ENCODE measurements around the gene SPATA9.

DNA sequence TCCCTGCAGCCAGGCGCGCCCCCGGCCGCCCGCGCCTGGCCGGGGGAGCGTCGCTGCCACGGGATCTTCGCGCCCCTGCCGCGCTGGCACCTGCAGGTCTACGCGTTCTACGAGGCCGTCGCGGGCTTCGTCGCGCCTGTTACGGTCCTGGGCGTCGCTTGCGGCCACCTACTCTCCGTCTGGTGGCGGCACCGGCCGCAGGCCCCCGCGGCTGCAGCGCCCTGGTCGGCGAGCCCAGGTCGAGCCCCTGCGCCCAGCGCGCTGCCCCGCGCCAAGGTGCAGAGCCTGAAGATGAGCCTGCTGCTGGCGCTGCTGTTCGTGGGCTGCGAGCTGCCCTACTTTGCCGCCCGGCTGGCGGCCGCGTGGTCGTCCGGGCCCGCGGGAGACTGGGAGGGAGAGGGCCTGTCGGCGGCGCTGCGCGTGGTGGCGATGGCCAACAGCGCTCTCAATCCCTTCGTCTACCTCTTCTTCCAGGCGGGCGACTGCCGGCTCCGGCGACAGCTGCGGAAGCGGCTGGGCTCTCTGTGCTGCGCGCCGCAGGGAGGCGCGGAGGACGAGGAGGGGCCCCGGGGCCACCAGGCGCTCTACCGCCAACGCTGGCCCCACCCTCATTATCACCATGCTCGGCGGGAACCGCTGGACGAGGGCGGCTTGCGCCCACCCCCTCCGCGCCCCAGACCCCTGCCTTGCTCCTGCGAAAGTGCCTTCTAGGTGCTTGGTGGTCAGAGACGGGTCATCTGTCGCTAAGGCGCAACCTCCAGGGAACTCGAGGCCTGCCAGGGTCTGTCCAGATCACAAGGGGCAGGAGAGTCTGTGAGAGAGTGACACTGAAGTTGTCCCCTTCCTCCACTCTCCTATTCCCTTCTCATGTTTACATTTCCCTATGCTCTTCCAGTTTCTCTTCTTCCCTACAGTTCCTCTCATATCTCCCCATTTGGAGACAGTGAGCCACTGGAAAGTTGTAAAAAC lies 61.6 kb downstream of the SPATA9 start:
- TF ChIP-seq, protein P1, sequence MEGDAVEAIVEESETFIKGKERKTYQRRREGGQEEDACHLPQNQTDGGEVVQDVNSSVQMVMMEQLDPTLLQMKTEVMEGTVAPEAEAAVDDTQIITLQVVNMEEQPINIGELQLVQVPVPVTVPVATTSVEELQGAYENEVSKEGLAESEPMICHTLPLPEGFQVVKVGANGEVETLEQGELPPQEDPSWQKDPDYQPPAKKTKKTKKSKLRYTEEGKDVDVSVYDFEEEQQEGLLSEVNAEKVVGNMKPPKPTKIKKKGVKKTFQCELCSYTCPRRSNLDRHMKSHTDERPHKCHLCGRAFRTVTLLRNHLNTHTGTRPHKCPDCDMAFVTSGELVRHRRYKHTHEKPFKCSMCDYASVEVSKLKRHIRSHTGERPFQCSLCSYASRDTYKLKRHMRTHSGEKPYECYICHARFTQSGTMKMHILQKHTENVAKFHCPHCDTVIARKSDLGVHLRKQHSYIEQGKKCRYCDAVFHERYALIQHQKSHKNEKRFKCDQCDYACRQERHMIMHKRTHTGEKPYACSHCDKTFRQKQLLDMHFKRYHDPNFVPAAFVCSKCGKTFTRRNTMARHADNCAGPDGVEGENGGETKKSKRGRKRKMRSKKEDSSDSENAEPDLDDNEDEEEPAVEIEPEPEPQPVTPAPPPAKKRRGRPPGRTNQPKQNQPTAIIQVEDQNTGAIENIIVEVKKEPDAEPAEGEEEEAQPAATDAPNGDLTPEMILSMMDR (IDR thresholded peaks at IDR 0.05), result no peak
- TF ChIP-seq RFX5 (IDR thresholded peaks at IDR 0.05; ENCODE audit: low read length) (peak; percentile 94), SIN3A (IDR thresholded peaks at IDR 0.05; ENCODE audit: borderline replicate concordance, low read depth, low read length) (no peak), POLR2AphosphoS5 (IDR thresholded peaks at IDR 0.05; ENCODE audit: low read depth, low read length) (no peak), JUND (IDR thresholded peaks at IDR 0.05) (no peak), MEF2A (IDR thresholded peaks at IDR 0.05; ENCODE audit: borderline replicate concordance, low read depth) (no peak), FOXJ3 (CRISPR knock-in tag; IDR thresholded peaks at IDR 0.05) (no peak), GABPA (IDR thresholded peaks at IDR 0.05; ENCODE audit: low read depth) (no peak)
- TF ChIP-seq, protein P2, sequence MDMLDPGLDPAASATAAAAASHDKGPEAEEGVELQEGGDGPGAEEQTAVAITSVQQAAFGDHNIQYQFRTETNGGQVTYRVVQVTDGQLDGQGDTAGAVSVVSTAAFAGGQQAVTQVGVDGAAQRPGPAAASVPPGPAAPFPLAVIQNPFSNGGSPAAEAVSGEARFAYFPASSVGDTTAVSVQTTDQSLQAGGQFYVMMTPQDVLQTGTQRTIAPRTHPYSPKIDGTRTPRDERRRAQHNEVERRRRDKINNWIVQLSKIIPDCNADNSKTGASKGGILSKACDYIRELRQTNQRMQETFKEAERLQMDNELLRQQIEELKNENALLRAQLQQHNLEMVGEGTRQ (IDR thresholded peaks at IDR 0.05; ENCODE audit: borderline replicate concordance, low read depth, low read length), result no peak
